HuH-7.5 (cell line): Measurements from ENCODE around the gene ME1.
"Not testable (repeated sequence)": the region's sequence is repeated elsewhere in the genome, so short reads cannot be mapped to it uniquely, and the experiment has no call there.

Experiments
- DNase-seq: peaks from one replicate; pipeline ENCODE4 v3.0.0; 2011; ENCODE audit warnings: low spot score

The ME1 gene

DNA sequence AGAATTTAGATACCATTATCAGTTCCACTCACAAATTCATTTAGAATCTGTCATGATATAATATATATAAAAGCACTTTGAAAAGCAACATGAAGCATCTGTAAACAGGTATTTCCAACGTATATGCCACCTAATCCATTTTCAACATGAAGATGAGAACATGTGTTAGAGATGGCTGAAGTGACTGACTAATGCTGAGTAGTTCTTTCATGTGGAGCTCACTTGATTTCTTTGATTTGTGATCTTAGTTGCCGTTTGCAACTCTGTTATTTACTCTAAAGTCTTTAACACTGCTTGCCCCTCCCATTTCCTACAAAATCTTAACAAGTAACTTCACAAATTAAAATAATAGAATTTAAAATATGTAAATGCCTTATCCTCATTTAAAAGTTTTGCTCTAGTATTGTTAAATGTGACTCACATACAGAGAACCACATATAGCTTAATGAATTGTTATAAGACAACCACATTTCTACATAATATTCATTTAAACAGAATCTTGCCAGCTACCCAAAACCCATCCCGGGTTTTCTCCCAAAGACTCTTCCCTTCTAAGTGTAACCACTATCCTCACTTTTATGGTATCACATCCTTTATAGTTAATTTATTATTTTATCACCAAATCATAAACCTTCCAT, 78.3 kb downstream of the ME1 start:
- DNase-seq = no peak

GRCh38 chr6:83343121-83343520, 87.7 kb downstream of the ME1 start:
- no peak for DNase-seq

DNA sequence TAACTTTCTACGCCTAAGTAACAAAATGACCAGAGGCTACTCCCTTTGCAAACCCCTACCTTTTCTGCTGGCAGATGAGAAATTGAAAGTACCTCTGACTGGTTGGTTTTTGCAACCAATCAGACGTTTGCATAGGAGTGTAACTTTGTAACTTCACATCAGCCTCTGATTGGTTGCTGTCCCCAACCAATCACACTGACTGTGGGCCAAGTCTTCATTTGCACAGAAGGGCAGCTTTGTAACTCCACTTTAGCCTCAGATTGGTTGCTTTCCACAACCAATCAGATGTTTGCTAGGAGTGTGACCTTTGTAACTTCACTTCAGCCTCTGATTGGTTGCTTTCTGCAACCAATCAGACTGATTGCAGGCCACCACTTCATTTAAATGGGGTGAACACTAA, 89.1 kb downstream of the ME1 start:
- DNase-seq = no peak

GRCh38 chr6:83333916-83334315, 96.9 kb downstream of the ME1 start:
- not testable (repeated sequence) for DNase-seq

DNA sequence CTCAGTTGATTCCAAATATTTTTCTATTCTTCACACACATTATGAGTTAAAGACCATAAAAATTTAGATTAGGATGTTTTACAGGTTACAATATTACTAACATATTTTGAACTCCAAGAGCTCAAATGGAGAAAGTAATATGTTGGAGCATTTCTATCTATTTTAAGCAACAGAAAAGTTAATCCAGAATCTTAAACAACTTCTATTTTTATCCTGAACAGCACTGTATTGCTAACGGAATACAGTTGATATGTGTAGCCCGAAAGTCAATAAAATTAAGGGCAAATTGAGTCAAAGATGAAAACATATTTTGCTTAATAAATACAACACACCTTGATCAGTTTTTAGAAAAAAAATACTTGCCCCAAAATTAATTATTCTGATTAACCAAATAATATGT, 97.4 kb downstream of the ME1 start:
- no peak for DNase-seq

GRCh38 chr6:83314693-83315092, 116.2 kb downstream of the ME1 start:
- no peak for DNase-seq

DNA sequence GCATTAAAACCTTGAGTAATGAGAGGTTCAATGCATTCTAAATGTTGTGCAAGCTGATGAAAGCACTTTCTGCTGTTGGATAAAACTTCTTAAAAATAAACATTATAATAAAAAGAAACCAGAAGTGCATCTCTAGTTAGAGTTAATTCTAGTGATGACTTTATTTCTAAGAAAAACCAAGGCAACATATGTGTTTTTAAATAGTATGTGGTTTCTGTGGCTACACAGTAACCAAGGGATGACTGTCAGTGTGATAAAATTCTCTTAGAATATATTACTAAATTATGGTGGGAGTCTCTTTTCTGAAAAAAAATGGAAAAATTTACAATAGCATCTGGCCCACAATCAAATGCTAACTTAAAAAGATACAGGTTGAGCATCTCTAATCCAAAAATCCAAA, 117.0 kb downstream of the ME1 start:
- no peak for DNase-seq

GRCh38 chr6:83311231-83311630, 119.6 kb downstream of the ME1 start:
- no peak for DNase-seq

DNA sequence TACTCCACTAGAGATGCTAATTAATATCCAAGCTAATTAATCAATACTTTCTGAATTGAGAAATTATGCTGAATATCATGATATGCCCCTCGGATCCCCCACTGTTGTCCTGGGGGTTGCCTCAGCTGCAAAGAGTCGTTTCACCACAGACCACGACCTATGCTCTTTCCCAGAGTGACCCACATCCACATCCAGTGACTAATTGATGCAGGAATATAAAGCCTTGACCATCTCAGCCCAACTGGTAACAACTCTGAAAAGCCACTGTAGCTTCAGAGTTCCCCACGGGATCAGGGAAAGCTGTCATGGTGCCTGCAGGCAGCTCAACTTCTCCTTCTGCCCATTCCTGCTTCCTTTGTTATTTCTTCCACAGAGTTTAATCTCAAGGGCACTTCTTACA, 120.8 kb downstream of the ME1 start:
- DNase-seq = no peak

DNA sequence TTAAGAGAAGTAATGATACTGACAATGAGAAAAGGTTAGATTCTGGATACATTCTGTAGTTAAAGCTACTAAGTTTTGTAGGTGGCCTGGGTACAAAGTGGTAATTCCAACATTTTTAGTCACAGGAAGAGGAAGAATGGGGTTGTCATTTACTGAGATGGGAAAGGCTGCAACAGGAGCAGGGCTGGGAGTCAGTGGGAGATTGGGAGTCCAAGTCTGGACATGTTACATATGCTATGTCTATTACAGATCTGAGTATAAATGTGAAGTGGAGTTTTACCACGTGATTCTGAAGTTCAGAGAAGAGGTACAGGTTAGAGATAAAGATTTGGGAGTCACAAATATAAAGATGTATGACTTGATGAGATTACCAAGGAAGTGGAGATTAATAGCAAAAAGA, 121.5 kb downstream of the ME1 start:
- DNase-seq = no peak

GRCh38 chr6:83308833-83309232, 122.0 kb downstream of the ME1 start:
- no peak for DNase-seq

DNA sequence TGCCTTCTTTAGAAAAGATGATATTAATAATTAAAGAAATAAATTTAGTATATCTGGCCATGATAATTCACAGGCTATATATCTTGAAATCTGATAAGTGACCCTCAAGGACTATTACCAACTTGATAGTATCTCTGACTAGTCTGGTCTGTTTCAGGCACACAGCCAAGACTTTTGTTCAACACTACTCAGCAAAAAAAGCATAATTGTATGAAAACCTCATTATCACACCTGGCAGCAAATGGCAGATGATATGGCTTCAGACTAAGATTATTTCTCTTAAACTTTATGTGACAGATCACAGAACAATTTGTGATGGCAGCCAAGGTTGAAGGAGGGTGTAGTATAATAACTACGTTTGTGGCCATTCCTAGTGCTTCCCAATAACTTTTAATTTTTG, 123.0 kb downstream of the ME1 start:
- DNase-seq = no peak

GRCh38 chr6:83303426-83303825, 127.4 kb downstream of the ME1 start:
- no peak for DNase-seq

GRCh38 chr6:83294676-83295075, 136.2 kb downstream of the ME1 start:
- DNase-seq = no peak

GRCh38 chr6:83292900-83293843, 137.7 kb downstream of the ME1 start:
- DNase-seq = no peak

DNA sequence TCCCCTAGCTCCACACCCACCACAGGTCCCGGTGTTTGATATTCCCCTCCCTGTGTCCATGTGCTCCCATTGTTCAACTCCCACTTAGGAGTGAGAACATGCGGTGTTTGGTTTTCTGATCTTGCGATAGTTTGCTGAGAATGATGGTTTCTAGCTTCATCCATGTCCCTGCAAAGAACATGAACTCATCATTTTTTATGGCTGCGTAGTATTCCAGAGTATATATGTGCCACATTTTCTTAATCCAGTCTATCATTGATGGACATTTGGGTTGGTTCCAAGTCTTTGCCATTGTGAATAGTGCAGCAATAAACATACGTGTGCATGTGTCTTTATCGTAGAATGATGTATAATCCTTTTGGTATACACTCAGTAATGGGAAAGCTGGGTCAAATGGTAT, 143.6 kb downstream of the ME1 start:
- DNase-seq = not testable (repeated sequence)

DNA sequence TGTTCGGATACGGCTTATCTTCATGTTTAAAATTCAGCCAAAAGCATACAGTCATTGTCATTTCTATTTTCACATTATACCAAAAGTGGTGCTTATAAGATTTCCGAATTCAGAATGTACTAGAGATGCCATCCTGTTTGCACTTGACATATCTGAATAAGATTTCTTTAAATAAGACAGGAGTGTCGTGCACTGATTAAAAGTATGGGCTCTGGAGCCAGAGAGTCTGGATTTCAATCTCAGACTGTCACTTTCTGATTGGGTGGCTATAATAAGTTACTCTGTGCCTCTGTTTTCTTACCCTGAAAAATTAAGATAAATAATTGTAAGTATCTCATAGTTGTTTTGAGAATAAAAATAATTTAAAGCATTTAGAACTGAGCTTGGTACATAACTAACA, 144.9 kb downstream of the ME1 start:
- DNase-seq = no peak

DNA sequence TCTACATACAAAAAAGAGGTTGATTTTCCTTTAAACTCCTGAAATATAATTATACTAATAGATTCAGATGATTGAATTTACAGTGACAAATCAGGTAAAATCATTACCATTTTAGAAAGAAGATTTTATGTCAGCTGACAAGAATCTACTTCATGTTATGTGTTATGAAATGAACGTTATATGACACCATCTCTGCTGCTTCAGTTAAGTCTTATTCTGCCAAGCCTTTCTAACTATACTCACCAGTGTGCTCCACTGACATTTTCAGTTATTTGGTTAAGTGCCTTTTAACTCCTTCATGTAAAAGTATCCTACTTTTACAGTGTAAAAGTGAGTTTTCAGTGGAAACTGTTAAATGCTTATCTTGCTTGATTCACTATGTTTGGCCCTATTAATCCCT, 157.3 kb downstream of the ME1 start:
- DNase-seq = no peak

DNA sequence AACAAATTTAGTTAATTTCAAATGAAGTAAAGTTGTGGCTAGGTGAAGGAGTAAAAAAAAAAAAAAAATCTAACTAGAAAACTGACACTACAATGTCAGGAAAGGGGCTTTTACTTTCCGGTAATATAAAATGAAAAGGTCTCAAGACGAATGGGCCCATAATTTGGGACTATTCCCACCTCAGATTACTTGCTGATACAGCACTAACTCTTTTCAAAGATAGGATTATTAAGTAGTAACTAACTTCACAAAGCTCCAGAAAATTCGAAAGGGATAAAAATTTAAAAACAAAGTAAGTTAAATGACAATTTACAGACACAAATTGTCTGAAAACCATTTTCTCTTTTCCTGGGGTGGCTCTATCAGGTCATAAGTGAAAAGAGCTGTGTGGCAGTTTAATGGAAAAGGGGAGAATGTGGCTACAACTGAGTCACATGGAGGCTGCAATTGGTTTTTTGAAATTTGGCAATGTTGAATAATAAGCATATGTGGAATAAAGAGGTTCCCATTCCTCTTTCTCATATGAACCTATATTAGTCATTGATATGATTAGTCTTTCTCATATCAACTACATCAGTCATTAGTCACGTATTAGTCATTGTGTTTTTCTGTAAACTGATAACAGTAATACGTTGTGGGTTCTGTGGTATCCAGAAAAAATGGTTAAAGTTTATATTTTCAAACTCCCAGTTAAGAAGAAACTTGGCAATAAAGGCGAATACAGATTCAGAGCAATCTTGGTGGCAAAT, 159.7 kb downstream of the ME1 start:
- DNase-seq = no peak

- DNase-seq = no peak
Measured at GRCh38 chr6:83265384-83265783, 165.5 kb downstream of the ME1 start.

GRCh38 chr6:83260577-83260976, 170.3 kb downstream of the ME1 start:
- DNase-seq = no peak

DNA sequence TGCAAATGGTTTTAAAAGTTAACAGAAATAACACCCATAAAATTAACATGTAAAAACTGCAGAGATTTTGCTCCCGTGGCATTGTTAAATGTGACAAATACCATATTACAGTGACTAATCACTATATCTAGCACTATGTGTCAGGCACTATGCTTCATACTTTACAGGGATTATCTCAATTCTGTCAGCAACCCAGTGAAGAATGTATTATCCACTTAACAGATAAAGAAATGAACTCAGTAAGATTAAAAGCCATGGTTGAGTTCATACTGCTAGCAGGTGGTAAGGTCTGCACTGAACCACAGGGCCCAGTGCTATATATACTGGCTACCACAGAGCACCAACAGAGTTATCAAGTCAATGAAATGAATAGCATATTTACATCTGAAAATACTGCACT, 172.3 kb downstream of the ME1 start:
- no peak for DNase-seq

- DNase-seq = no peak
Measured at GRCh38 chr6:83257791-83258190, 173.1 kb downstream of the ME1 start.
